SH-SY5Y (cell line): ENCODE measurements around the gene PHB1.

Source experiments
- GATA2 ChIP-seq: IDR thresholded peaks from 2 replicates; pipeline ENCODE4 v1.6.1; 2011; ENCODE audit warnings: mild to moderate bottlenecking, low read depth, low read length
- GATA3 ChIP-seq: IDR thresholded peaks from 2 replicates; pipeline ENCODE4 v1.6.1; 2011; ENCODE audit warnings: low read depth, mild to moderate bottlenecking, low read length, moderate library complexity

GRCh38 chr17:49393491-49394255 lies 21.0 kb downstream of the PHB1 start:
- no peak for TF ChIP-seq GATA2
- no peak for TF ChIP-seq GATA3
